Mesothelial cell of epicardium (in vitro differentiated cells): Measurements from ENCODE around the gene MIEF1. TPM values are rescaled to one million over a fixed set of nuclear protein-coding genes. Genes with fewer than 3 reads are reported as not detected.

Experiments used
- DNase-seq, 2 experiments: peaks; one replicate each; pipeline ENCODE4 v3.0.0; 2021; ENCODE audit warnings: low spot score in 2 of 2; ENCODE audit not compliant: unreplicated experiment in 2 of 2
- H3K27ac Mint-ChIP-seq: 2 replicates; pipeline ENCODE4 v1.8.0; 2021; ENCODE audit warnings: mixed read lengths
- H3K27me3 Mint-ChIP-seq: 2 replicates; pipeline ENCODE4 v1.8.0; 2021; ENCODE audit warnings: low read depth, mixed read lengths
- H3K36me3 Mint-ChIP-seq: 2 replicates; pipeline ENCODE4 v1.8.0; 2021; ENCODE audit warnings: mixed read lengths
- H3K4me1 Mint-ChIP-seq: 2 replicates; pipeline ENCODE4 v1.8.0; 2021; ENCODE audit warnings: mixed read lengths
- H3K4me3 Mint-ChIP-seq: 2 replicates; pipeline ENCODE4 v1.8.0; 2021; ENCODE audit warnings: mild to moderate bottlenecking, moderate library complexity, mixed read lengths
- H3K9me3 Mint-ChIP-seq: 2 replicates; pipeline ENCODE4 v1.8.0; 2021; ENCODE audit warnings: mixed read lengths
- CTCF ChIP-seq: fragments of 200-600 bp; sonication (generic); IDR thresholded peaks from one replicate; pipeline ENCODE4 v1.5.0; 2021; ENCODE audit warnings: antibody characterized with exemption; ENCODE audit not compliant: unreplicated experiment
- total RNA-seq: library from RNA; stranded (reverse); gene quantifications from 3 replicates; pipeline ENCODE4 v1.2.1, GENCODE V29; 2021

MIEF1 gene
- total RNA-seq, 1 donor from 2014 or later: 35.0 TPM

DNA sequence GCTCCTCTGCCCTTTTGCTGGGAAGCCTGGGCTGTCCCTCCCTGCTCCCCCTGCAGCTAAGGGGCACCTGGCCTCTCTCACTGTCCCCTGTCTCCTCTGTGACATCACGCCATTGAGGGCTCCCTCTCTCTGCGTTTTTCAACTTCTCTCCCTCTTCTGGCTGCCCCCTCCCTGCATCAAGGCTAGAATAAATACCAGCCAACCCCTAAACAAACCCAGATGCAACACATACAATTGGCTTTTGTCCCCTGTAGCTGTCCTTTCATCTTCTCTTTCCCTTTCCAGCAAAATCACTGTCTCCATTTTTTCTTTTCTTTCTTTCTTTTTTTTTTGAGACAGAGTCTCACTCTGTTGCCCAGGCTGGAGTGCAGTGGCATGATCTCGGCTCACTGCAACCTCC lies 3.3 kb upstream of the MIEF1 start:
- no peak for DNase-seq
- TF ChIP-seq CTCF: no peak
- no peak overlapping the region for H3K27ac Mint-ChIP-seq
- no peaks in the 10 kb centered on the region for H3K27me3 Mint-ChIP-seq
- H3K4me3 Mint-ChIP-seq: no peak overlapping the region
- no peaks in the 10 kb centered on the region for H3K9me3 Mint-ChIP-seq
- H3K4me1 Mint-ChIP-seq: peaks cover 38% of the 10 kb centered on the region
- no peaks in the 10 kb centered on the region for H3K36me3 Mint-ChIP-seq

GRCh38 chr22:39500101-39500500 lies 2.0 kb upstream of the MIEF1 start:
- Mint-ChIP-seq H3K27me3 (no peaks in the 10 kb centered on the region), H3K4me1 (peaks cover 38% of the 10 kb centered on the region), H3K27ac (no peak overlapping the region), H3K36me3 (peaks cover 4% of the 10 kb centered on the region), H3K4me3 (no peak overlapping the region), H3K9me3 (no peaks in the 10 kb centered on the region)
- no peak for DNase-seq
- TF ChIP-seq CTCF: no peak

GRCh38 chr22:39501644-39502108 lies 414 bp upstream of the MIEF1 start:
- H3K4me3 Mint-ChIP-seq: peak overlapping the region; percentile 98
- DNase-seq: no peak
- peaks cover 16% of the 10 kb centered on the region for H3K36me3 Mint-ChIP-seq
- no peak for TF ChIP-seq CTCF
- no peaks in the 10 kb centered on the region for H3K9me3 Mint-ChIP-seq
- H3K27ac Mint-ChIP-seq: peak overlapping the region; percentile 97
- H3K27me3 Mint-ChIP-seq: no peaks in the 10 kb centered on the region
- peaks cover 38% of the 10 kb centered on the region for H3K4me1 Mint-ChIP-seq

DNA sequence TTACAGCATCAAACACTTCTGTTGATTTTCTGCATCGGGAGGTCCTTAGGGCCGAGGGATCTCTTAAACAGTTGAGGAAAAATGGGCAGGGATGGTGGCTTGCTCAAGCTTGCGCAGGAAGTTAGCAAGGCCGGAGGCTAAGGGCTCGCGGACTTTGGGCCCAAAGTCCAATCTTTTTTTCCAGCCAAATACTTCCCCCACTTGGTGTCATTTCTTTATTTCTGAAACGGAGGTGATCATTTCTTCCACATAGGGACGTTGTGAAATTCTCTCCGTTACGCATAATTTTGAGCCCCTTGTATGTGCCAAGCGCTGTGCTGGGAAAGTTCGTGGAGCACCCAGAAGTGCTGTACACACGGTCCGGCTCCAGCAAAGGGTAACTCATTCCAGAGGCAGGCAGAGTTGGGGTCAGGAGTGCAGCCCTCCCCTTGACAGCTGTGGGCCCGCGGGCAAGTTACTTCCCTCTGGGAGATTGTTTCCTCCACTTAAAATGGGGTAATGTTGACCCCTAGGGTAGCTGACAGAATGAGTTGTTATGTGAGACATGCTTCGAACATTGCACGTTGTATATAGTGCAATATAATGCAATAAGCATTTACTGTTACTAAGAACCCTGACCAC lies 809 bp downstream of the MIEF1 start:
- Mint-ChIP-seq H3K27ac (peak overlapping the region; percentile 50), H3K4me3 (peak overlapping the region; percentile 98), H3K9me3 (no peaks in the 10 kb centered on the region), H3K36me3 (peaks cover 20% of the 10 kb centered on the region), H3K4me1 (peaks cover 38% of the 10 kb centered on the region), H3K27me3 (no peaks in the 10 kb centered on the region)
- TF ChIP-seq CTCF: no peak
- no peak for DNase-seq

- Mint-ChIP-seq H3K27me3 (no peaks in the 10 kb centered on the region), H3K27ac (peak overlapping the region; percentile 63)
These were observed 1.5 kb downstream of the MIEF1 start for GRCh38 chr22:39503630-39504029.

More at GRCh38 chr22:39503630-39504029, 1.5 kb downstream of the MIEF1 start:
- no peak for DNase-seq
- no peaks in the 10 kb centered on the region for H3K9me3 Mint-ChIP-seq
- peak overlapping the region; percentile 98 for H3K4me3 Mint-ChIP-seq
- no peak for TF ChIP-seq CTCF
- peaks cover 35% of the 10 kb centered on the region for H3K4me1 Mint-ChIP-seq
- H3K36me3 Mint-ChIP-seq: peaks cover 24% of the 10 kb centered on the region
